ENCODE results near the gene GRID1. TPM values are rescaled to one million over a fixed set of nuclear protein-coding genes. Genes with fewer than 3 reads are reported as not detected.

Gene GRID1
- total and polyA plus RNA-seq, 9 of the 15 experiments (the other 6 are each of a cell fraction or from before 2014, with no cell fraction given) = 0.01 to 7.2 (median 1.2) TPM

DNA sequence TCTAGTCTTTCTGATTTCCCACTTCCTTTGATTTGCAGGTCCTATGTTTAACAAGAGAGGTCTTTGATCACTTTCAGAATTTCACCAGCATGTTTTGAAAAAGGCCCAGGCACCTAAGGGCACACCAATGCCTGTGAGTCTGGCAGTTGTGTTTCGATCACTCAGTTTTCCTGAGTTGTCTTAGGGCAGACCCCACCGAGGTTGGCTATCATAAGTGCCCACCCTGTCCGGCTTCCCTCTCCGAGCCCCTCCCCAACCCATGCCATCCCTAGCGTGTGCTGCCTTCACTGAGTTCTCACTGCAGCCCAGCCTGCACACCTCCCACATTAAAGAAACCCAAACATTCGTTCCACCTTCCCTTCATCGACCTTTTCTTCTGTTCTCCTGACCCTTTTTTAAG lies 257.9 kb downstream of the GRID1 start:
- ChIA-PET CTCF (ENCODE audit: low intra/inter-chr PET ratio) (no interaction called here), POLR2A (no interaction called here)
- Histone ChIP-seq H3K9ac (ENCODE audit: insufficient read depth in 1 of 2, low read depth in 2 of 2, low read length in 2 of 2) (no peak overlapping the region), H3K4me1 (replicated peaks in 1 of 2; ENCODE audit: control insufficient read depth in 2 of 2, insufficient read depth in 2 of 2, low read length in 2 of 2) (no peaks in the 10 kb centered on the region), H2AFZ (ENCODE audit: low read depth, low read length) (no peak overlapping the region), H3K27ac (ENCODE audit: extremely low read depth, low read depth, low read length) (no peak overlapping the region), H4K20me1 (replicated peaks; ENCODE audit: control insufficient read depth, insufficient read depth, low read length) (no peaks in the 10 kb centered on the region), H3K79me2 (ENCODE audit: control insufficient read depth, insufficient read depth, low read length) (no peaks in the 10 kb centered on the region), H3K4me2 (ENCODE audit: insufficient read depth, low read length) (no peak overlapping the region), H3K27me3 (ENCODE audit: control insufficient read depth in 2 of 2, insufficient read depth in 2 of 2, low read length in 2 of 2) (no peaks in the 10 kb centered on the region; a peak in 1 of 5 replicates), H3K9me3 (replicated peaks; ENCODE audit: control insufficient read depth, insufficient read depth, low read depth, low read length) (no peaks in the 10 kb centered on the region), H3K9me1 (ENCODE audit: control insufficient read depth, insufficient read depth, low read length) (no peaks in the 10 kb centered on the region), H3K36me3 (ENCODE audit: control insufficient read depth, insufficient read depth, low read length) (no peaks in the 10 kb centered on the region), H3K4me3 (no peak overlapping the region)
- 0% methylated on average over 4 of the region's 7 CpGs for WGBS (ENCODE audit: insufficient coverage, low coverage, missing lambda C conversion rate)
- ATAC-seq (no peak), DNase-seq (ENCODE audit: extremely low read depth in 1 of 4, low spot score in 3 of 4) (no peak), FAIRE-seq (no peak)
- in situ Hi-C loops (cut with MboI) = no loop called here
- intact Hi-C loops (cut with micrococcal nuclease) = no loop called here
- BruUV-seq (replicated peaks) = no TSS peak
- TF ChIP-seq, protein P1, sequence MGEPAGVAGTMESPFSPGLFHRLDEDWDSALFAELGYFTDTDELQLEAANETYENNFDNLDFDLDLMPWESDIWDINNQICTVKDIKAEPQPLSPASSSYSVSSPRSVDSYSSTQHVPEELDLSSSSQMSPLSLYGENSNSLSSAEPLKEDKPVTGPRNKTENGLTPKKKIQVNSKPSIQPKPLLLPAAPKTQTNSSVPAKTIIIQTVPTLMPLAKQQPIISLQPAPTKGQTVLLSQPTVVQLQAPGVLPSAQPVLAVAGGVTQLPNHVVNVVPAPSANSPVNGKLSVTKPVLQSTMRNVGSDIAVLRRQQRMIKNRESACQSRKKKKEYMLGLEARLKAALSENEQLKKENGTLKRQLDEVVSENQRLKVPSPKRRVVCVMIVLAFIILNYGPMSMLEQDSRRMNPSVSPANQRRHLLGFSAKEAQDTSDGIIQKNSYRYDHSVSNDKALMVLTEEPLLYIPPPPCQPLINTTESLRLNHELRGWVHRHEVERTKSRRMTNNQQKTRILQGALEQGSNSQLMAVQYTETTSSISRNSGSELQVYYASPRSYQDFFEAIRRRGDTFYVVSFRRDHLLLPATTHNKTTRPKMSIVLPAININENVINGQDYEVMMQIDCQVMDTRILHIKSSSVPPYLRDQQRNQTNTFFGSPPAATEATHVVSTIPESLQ (CRISPR knock-in tag; IDR thresholded peaks at IDR 0.05) = no peak
- no peak for TF ChIP-seq U2AF2 (optimal IDR thresholded peaks at IDR 0.05; ENCODE audit: low read depth, low read length)
- TF ChIP-seq CEBPG (CRISPR knock-in tag; IDR thresholded peaks at IDR 0.05) = no peak
- TF ChIP-seq CEBPG (tag; conservative IDR thresholded peaks at IDR 0.05 in 1 of 2, IDR thresholded peaks at IDR 0.05 in 1 of 2) = no peak
- TF ChIP-seq FOXK1 (CRISPR knock-in tag; IDR thresholded peaks at IDR 0.05; ENCODE audit: borderline replicate concordance) = no peak
- TF ChIP-seq, protein P2, sequence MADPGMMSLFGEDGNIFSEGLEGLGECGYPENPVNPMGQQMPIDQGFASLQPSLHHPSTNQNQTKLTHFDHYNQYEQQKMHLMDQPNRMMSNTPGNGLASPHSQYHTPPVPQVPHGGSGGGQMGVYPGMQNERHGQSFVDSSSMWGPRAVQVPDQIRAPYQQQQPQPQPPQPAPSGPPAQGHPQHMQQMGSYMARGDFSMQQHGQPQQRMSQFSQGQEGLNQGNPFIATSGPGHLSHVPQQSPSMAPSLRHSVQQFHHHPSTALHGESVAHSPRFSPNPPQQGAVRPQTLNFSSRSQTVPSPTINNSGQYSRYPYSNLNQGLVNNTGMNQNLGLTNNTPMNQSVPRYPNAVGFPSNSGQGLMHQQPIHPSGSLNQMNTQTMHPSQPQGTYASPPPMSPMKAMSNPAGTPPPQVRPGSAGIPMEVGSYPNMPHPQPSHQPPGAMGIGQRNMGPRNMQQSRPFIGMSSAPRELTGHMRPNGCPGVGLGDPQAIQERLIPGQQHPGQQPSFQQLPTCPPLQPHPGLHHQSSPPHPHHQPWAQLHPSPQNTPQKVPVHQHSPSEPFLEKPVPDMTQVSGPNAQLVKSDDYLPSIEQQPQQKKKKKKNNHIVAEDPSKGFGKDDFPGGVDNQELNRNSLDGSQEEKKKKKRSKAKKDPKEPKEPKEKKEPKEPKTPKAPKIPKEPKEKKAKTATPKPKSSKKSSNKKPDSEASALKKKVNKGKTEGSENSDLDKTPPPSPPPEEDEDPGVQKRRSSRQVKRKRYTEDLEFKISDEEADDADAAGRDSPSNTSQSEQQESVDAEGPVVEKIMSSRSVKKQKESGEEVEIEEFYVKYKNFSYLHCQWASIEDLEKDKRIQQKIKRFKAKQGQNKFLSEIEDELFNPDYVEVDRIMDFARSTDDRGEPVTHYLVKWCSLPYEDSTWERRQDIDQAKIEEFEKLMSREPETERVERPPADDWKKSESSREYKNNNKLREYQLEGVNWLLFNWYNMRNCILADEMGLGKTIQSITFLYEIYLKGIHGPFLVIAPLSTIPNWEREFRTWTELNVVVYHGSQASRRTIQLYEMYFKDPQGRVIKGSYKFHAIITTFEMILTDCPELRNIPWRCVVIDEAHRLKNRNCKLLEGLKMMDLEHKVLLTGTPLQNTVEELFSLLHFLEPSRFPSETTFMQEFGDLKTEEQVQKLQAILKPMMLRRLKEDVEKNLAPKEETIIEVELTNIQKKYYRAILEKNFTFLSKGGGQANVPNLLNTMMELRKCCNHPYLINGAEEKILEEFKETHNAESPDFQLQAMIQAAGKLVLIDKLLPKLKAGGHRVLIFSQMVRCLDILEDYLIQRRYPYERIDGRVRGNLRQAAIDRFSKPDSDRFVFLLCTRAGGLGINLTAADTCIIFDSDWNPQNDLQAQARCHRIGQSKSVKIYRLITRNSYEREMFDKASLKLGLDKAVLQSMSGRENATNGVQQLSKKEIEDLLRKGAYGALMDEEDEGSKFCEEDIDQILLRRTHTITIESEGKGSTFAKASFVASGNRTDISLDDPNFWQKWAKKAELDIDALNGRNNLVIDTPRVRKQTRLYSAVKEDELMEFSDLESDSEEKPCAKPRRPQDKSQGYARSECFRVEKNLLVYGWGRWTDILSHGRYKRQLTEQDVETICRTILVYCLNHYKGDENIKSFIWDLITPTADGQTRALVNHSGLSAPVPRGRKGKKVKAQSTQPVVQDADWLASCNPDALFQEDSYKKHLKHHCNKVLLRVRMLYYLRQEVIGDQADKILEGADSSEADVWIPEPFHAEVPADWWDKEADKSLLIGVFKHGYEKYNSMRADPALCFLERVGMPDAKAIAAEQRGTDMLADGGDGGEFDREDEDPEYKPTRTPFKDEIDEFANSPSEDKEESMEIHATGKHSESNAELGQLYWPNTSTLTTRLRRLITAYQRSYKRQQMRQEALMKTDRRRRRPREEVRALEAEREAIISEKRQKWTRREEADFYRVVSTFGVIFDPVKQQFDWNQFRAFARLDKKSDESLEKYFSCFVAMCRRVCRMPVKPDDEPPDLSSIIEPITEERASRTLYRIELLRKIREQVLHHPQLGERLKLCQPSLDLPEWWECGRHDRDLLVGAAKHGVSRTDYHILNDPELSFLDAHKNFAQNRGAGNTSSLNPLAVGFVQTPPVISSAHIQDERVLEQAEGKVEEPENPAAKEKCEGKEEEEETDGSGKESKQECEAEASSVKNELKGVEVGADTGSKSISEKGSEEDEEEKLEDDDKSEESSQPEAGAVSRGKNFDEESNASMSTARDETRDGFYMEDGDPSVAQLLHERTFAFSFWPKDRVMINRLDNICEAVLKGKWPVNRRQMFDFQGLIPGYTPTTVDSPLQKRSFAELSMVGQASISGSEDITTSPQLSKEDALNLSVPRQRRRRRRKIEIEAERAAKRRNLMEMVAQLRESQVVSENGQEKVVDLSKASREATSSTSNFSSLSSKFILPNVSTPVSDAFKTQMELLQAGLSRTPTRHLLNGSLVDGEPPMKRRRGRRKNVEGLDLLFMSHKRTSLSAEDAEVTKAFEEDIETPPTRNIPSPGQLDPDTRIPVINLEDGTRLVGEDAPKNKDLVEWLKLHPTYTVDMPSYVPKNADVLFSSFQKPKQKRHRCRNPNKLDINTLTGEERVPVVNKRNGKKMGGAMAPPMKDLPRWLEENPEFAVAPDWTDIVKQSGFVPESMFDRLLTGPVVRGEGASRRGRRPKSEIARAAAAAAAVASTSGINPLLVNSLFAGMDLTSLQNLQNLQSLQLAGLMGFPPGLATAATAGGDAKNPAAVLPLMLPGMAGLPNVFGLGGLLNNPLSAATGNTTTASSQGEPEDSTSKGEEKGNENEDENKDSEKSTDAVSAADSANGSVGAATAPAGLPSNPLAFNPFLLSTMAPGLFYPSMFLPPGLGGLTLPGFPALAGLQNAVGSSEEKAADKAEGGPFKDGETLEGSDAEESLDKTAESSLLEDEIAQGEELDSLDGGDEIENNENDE (IDR thresholded peaks at IDR 0.05; ENCODE audit: low read depth, low read length) = no peak
- TF ChIP-seq ERF (CRISPR knock-in tag; IDR thresholded peaks at IDR 0.05) = no peak
